HK-2 (cell line): ENCODE data around the gene P2RX1.

Experiments
- DNase-seq: peaks from one replicate; pipeline ENCODE4 v3.0.0-alpha.2; 2018; ENCODE audit not compliant: unreplicated experiment

Gene P2RX1

DNA sequence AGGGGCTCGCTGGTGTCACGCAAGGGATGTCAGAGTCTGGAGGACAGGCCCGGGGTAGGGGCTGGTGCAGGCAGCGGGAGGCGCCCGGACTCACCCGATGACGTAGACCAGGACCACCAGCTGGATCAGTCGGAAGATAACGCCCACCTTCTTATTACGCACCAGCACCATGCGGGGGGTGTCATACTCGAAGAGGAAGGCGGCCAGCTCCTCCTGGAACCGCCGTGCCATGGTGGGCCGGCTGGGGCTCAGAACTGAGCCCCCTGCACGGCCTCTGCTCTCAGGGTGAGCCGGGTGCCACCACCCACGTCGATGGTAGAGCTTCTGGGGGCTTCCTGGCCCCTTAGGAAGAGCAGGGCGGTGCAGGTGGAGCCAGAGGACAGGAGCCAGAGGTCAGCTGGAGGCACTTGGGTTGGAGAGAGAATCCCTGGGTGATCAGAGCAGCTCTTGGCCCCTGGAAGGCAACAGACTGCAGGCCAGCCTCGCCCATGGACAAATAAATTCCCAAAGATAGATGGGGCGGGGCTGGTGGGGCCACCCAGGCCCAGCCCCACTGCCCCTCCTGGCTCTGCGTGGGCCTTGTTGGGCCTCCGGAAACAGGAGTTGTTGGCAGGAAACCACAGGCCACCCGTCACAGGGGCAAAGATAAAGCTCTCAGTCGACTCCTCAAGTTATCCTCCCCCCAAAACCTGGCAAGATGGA is at the start of gene P2RX1:
Gene P2RX1, minus strand, starts transcription at position 471 of the 702 bp plus-strand sequence. Its CDS starts 240 bp downstream, at position 231.
- no peak for DNase-seq

DNA sequence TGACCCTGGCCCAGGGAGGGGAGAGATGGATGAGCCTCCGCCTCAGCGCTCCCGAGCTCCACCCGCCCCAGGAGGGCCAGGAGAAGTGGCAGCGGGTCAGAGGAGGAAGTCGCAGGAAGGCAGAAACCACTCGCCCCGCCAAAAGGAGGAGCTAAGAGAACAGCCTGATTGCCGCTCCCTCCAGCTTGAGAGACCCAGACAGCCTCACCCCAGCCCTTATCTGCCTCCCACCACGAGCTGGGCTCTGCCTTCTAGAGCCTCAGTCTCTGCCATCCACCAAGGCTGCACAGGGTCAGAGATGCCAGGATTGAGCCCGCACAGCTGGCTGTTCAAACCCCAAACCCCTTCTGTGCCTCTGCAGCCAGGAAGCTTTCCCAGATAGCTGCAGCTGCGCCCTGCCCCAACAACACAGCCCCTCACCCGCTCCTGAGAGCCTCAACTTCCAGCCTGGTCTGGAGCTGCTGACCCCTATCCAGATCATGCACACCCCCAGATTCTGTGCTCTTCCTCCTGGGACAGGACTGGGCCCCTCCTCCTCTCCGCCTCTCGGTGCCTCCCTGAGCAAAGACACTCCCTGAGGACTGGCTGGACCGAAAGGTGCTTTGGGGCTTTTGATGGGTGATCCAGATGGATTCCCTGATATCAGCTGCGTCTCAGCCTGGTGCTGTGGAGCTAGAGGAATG is 49.0 kb upstream of the P2RX1 start:
- DNase-seq, result peak; percentile 69

- DNase-seq, result no peak
Measured at GRCh38 chr17:3964203-3965117, 48.2 kb upstream of the P2RX1 start, which contains the start of gene ATP2A3. Gene ATP2A3 (minus strand): TSS chr17:3964437. CDS start chr17:3964291, 146 bp downstream.

GRCh38 chr17:3963237-3964201 is 47.3 kb upstream of the P2RX1 start:
- DNase-seq, result no peak

DNA sequence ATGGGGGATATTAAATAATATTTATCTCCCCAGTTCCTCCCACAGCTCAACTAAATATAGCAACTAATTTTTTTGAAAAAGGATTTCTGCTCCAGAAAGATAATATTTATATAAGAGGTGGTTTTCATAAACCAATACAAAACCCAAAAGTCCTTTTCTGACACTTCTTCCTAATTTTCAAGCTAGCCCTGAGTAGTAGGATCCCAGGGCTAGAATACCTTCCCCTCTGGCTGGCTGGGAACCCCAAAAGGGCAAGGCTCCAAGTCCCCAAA is 46.6 kb upstream of the P2RX1 start:
- DNase-seq, result no peak

- no peak for DNase-seq
Measured at GRCh38 chr17:3962217-3962964, 46.1 kb upstream of the P2RX1 start.

DNA sequence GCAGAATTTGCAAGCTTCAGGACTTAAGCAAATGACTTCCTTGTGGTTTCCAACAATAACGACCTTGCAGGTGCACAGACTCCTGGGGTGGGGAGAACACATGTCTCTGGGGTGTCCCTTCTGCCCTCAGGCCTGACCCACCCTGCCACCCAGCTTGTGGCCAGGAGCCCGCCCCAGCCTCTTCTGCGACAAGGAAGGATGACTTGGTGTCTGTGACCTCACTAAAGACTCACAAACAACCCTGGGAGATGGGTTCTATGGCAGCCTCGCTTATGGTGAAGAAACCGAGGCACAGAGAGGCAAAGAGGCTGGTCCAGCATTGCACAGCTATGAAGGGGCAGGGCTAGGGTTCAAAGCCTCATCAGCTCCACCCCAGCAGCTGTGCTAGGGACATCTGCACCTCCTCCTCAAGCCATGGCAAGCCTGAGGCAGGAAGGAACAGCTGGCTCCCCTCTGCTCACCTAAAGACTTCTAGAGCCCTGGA is 45.3 kb upstream of the P2RX1 start:
- no peak for DNase-seq

- no peak for DNase-seq
Measured at GRCh38 chr17:3960764-3961163, 44.5 kb upstream of the P2RX1 start.

- DNase-seq, result no peak
Measured at GRCh38 chr17:3959921-3960601, 43.8 kb upstream of the P2RX1 start.

- no peak for DNase-seq
Measured at GRCh38 chr17:3959295-3959899, 43.1 kb upstream of the P2RX1 start.

GRCh38 chr17:3957735-3958599 is 41.7 kb upstream of the P2RX1 start:
- no peak for DNase-seq

GRCh38 chr17:3956983-3957382 is 40.7 kb upstream of the P2RX1 start:
- no peak for DNase-seq

- DNase-seq, result no peak
Measured at GRCh38 chr17:3956327-3956957, 40.2 kb upstream of the P2RX1 start.

- no peak for DNase-seq
Measured at GRCh38 chr17:3955673-3955988, 39.4 kb upstream of the P2RX1 start.

- DNase-seq, result no peak
Measured at GRCh38 chr17:3954976-3955672, 38.9 kb upstream of the P2RX1 start.

DNA sequence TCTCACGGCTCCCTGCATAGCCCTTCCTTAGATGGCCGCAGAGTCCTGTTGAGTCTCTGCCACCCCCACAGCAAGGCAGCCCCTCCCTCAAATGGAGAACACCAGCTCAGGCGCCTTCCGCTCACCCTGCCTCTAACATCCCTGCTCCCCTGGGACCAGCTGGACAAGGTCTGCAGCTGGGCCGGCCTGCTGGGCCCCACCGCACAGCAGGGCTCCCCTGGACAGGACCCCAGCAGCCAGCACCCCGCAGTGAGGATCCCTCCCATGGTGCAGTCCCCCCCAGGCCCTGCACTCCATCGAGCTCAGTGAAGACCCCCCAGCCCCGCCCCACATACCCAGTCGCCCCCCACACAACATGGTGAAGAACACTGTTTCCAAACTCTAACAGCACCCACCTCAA is 37.8 kb upstream of the P2RX1 start:
- DNase-seq, result no peak

DNA sequence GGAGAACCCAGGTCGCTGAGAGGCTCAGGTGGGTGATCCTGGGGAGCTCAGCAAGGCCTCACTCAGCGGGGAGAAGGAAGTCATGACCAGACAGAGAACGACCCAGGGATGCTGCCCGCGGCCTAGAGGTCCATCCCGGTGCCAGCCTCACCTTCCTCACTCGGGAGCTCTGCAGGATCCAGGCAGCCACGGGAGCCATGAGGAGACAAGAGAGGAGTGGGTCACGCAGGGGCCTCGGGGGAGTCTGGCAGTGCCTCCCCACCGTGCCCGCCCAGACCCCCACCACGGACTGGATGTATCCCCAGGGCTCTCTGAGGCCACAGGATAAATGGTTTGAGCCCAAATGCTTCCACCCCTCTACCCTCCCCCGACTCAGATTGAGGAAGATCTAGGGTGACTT is 37.3 kb upstream of the P2RX1 start:
- no peak for DNase-seq

- DNase-seq, result no peak
Measured at GRCh38 chr17:3952186-3952585, 35.9 kb upstream of the P2RX1 start.
